IPS-20b (cell line): ENCODE measurements around the gene MST1R.
"Not testable (repeated sequence)": the region's sequence is repeated elsewhere in the genome, so short reads cannot be mapped to it uniquely, and the experiment has no call there.

Experiments
- H3K27ac ChIP-seq: one replicate; pipeline ENCODE4 v1.5.1; 2013; ENCODE audit warnings: low read length
- H3K27me3 ChIP-seq: 2 replicates; pipeline ENCODE4 v1.6.1; 2013; ENCODE audit warnings: mild to moderate bottlenecking, low read length, inconsistent platforms; ENCODE audit not compliant: insufficient read depth
- H3K36me3 ChIP-seq: 2 replicates; pipeline ENCODE4 v1.6.1; 2013; ENCODE audit warnings: low read depth, mild to moderate bottlenecking, inconsistent platforms, low read length, moderate library complexity; ENCODE audit not compliant: insufficient read depth
- H3K4me1 ChIP-seq: 2 replicates; pipeline ENCODE4 v1.6.1; 2013; ENCODE audit warnings: mild to moderate bottlenecking, control low read depth, inconsistent platforms, low read length, moderate library complexity; ENCODE audit not compliant: insufficient read depth
- H3K4me3 ChIP-seq: 2 replicates; pipeline ENCODE4 v1.5.1; 2013; ENCODE audit warnings: mild to moderate bottlenecking, low read length, inconsistent platforms
- H3K9ac ChIP-seq: 2 replicates; pipeline ENCODE4 v1.6.1; 2013; ENCODE audit warnings: low read depth, mild to moderate bottlenecking, inconsistent platforms, low read length, moderate library complexity
- H3K9me3 ChIP-seq: 2 replicates; pipeline ENCODE4 v1.6.1; 2013; ENCODE audit warnings: mild to moderate bottlenecking, low read depth, low read length, inconsistent platforms; ENCODE audit not compliant: insufficient read depth

The MST1R gene

DNA sequence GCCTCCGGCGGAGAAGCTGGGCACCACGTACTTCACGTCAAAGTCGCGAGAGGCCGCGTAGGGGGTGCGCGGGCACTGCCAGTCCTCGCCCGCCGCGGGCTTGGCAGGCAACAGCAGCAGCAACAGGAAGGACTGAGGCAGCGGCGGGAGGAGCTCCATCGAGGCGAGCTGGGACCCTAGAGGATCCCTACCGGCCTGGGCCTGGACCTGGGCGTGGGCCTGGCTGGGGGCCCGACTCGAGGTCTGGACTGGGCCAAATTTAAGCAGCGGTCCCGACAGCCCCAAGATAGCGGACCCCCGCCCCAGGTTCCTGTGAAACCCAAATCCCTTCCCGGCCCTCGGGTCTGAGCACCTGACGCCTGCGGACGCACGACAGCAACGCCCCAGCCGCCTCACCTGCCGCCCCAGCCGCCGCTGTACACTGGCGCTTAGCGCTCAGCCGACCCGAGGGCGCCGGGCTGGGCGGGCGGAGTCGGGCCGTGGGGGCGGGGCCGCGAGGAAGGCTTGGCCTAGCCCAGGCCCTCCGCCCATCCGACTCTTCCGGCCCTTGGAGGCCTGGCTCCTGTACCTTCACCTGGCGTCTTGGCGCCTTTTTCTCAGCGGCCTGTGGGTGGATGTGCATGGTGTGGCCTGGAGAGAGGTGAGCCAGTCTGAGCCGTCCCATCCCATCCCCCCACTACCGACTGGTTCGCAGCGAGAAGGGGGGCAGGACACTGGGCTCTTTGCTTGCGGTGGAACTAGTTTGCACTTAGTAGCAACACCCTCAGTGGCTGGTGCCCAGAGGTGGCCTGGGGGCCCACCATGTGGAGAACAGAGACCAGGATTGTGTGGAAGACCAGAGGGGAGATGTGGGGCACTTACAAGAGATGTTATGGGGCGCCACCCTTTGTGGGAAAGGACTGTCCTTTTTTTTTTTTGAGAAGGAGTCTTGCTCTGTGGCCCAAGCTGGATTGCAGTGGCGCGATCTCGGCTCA, at the start of gene MST1R:
Gene MST1R (minus strand): TSS at position 423 of the 974 bp plus-strand sequence. CDS start 264 bp downstream, at position 159.
- Histone ChIP-seq H3K4me1 (peaks cover 7% of the 10 kb centered on the region; the same call in 1 of the 2 replicates), H3K27me3 (peaks cover 9% of the 10 kb centered on the region; the same call in 1 of the 2 replicates), H3K9ac (peak within 1 kb of the TSS; percentile 66; the same call in 1 of the 2 replicates), H3K4me3 (peak within 1 kb of the TSS; percentile 36), H3K9me3 (no peaks in the 10 kb centered on the region), H3K36me3 (no peaks in the 10 kb centered on the region), H3K27ac (no peak within 1 kb of the TSS)

DNA sequence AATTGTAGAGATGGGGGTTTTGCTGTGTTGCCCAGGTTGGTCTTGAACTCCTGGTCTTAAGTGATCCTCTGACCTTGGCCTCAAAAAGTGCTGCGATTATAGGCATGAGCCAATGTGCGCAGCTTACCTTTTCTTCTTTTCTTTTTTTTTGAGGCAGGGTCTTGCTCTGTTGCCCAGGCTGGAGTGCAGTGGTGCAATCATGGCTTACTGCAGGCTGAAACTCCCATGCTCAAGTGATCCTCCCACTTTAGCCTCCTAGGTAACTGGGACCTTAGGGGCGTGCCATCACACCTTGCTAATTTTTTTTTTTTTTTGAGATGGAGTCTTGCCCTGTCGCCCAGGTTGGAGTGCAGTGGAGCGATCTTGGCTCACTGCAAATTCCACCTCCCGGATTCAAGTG, 49.3 kb upstream of the MST1R start:
- H3K9ac ChIP-seq: no peak overlapping the region
- no peaks in the 10 kb centered on the region for H3K36me3 ChIP-seq
- no peak overlapping the region for H3K4me3 ChIP-seq
- no peaks in the 10 kb centered on the region for H3K4me1 ChIP-seq
- H3K9me3 ChIP-seq: no peaks in the 10 kb centered on the region
- no peak overlapping the region for H3K27ac ChIP-seq
- no peaks in the 10 kb centered on the region for H3K27me3 ChIP-seq

DNA sequence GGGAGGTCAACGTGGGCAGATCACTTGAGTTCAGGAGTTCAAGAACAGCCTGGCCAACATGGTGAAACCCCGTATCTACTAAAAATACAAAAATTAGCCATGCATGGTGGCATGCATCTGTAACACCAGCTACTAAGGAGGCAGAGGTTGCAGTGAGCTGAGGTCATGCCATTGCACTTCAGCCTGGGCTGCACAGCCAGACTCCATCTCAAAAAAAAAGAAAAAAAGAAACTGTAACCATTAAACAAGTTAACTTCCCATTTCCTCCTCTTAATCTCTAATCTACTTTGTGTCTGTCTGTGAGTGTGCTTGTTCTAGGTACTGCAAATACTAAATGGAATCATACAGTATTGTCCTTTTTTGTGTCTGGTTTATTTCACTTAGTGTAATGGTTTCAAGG, 39.0 kb upstream of the MST1R start:
- Histone ChIP-seq H3K4me1 (0 out of 2 replicates have a peak, but pooled peaks cover 2% of the 10 kb centered on the region), H3K27me3 (no peaks in the 10 kb centered on the region), H3K4me3 (no peak overlapping the region), H3K27ac (no peak overlapping the region), H3K36me3 (peaks cover 4% of the 10 kb centered on the region; the same call in 1 of the 2 replicates), H3K9me3 (no peaks in the 10 kb centered on the region), H3K9ac (no peak overlapping the region)

DNA sequence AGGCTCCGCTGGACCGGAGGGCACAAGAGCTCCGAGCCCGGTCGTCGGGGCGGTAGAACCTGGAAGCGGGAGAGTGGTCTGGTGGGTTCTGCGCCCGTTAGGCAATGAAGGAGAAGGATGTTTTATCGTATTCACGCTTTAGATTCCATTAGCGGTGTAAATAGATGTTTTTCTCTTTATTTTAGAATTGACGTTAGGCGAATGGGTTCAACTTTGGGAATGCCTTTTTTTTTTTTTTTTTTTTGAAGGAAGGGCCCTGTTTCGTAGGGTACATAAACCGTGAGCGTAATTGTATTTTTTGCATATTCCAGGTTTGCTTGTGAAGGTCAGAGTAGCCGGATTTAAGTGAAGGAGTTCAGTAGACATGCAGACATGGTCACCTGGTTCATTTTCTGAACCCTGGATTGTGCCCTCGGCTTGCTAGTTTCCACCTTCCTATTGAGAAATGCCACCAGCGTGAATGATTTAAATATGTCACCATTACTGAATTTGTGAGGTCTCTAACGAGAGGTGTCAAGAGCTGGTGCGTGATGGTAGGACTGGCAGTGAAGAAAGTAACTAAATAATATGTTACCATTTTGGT, 37.1 kb upstream of the MST1R start:
- Histone ChIP-seq H3K27ac (peak overlapping the region; percentile 6), H3K27me3 (no peaks in the 10 kb centered on the region), H3K4me1 (0 out of 2 replicates have a peak, but pooled peaks cover 2% of the 10 kb centered on the region), H3K9ac (peak overlapping the region; percentile 90), H3K4me3 (peak overlapping the region; percentile 92), H3K9me3 (no peaks in the 10 kb centered on the region), H3K36me3 (0 out of 2 replicates have a peak, but pooled peaks cover under 1% of the 10 kb centered on the region)

DNA sequence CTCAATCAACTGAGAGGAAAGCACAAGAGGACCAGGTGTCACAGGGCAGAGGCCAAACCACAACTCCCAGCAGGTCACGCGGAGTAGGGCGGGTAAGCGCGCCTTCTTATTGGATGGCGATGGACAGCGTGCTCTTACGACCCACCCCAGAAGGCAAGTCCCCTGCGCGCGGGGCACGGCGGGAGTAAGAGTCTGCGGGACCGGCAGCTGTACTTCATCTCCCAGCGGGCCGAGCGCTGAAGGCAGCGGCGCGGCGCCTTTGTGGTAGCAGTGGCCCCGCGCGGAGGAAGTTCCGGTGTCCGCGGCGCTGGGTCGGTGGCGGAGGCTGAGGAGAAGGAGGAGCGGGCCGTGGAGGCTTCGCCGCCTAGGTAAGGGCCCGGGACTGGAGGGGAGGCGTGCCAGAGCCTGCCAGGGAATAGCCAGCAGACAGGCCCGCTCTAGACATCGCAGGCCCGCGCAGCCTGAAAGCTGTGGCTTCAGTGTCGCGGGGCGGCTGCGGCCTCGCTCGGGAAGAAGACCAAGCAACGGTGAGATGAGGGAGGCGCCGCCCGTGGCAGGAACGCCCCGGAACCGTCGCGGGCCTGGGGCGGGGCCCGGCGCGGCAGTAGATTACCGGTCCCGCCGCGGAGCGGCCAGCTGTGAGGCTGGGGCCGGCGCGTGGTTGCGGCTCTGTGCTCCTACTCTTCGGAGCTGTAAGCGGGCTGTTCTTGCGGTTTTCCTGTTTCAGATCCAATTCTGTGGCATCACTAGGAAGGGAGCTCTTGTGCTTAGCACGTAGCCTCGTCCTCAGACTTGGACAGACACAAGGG, 36.4 kb upstream of the MST1R start, which contains the start of gene RBM6:
Gene RBM6 (plus strand): TSS at position 293 of the 809 bp plus-strand sequence. CDS start 22,492 bp downstream, outside the sequence.
- Histone ChIP-seq H3K9ac (peak within 1 kb of the TSS; percentile 90), H3K36me3 (no peaks in the 10 kb centered on the region), H3K27me3 (no peaks in the 10 kb centered on the region), H3K4me3 (peak within 1 kb of the TSS; percentile 92), H3K27ac (peak within 1 kb of the TSS; percentile 48), H3K9me3 (no peaks in the 10 kb centered on the region), H3K4me1 (0 out of 2 replicates have a peak, but pooled peaks cover 2% of the 10 kb centered on the region)

DNA sequence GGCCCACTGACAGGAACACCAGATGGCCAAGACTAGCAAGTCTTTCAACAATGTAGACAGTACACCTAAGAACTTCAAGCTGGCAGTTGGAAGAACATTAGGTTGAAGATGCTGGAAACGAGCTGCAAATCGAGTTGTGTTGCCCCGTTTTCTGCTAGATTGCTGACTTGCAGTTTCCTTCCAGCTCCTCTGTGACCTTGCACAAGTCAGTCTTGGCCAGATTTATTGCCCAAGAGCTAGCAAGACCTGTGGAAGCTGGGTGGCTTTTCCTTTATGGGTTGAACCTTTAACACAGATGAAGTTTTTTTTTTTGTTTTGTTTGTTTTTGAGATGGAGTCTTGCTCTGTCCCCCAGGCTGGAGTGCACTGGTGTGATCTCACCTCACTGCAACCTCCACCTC, 33.4 kb upstream of the MST1R start:
- 0 out of 2 replicates have a peak, but pooled peaks cover 2% of the 10 kb centered on the region for H3K4me1 ChIP-seq
- H3K4me3 ChIP-seq: no peak overlapping the region
- H3K27me3 ChIP-seq: no peaks in the 10 kb centered on the region
- no peaks in the 10 kb centered on the region for H3K36me3 ChIP-seq
- no peaks in the 10 kb centered on the region for H3K9me3 ChIP-seq
- no peak overlapping the region for H3K27ac ChIP-seq
- H3K9ac ChIP-seq: no peak overlapping the region

DNA sequence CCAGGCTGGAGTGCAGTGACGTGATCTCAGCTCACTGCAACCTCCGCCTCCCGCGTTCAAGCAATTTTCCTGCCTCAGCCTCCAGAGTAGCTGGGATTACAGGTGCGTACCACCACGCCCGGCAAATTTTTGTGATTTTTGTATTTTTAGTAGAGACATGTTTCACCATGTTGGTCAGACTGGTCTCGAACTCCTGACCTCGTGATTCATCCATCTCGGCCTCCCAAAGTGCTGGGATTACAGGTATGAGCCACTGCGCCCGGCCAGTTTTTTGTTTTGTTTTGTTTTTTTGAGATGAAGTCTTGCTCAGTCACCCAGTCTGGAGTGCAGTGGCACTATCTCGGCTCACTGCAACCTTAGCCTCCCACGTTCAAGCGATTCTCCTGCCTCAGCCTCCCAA, 28.6 kb upstream of the MST1R start:
- not testable (repeated sequence) for H3K27ac ChIP-seq, H3K27me3 ChIP-seq, H3K9ac ChIP-seq, H3K36me3 ChIP-seq, H3K4me3 ChIP-seq, H3K9me3 ChIP-seq
- H3K4me1 ChIP-seq: peaks cover 12% of the 10 kb centered on the region; the same call in 1 of the 2 replicates

DNA sequence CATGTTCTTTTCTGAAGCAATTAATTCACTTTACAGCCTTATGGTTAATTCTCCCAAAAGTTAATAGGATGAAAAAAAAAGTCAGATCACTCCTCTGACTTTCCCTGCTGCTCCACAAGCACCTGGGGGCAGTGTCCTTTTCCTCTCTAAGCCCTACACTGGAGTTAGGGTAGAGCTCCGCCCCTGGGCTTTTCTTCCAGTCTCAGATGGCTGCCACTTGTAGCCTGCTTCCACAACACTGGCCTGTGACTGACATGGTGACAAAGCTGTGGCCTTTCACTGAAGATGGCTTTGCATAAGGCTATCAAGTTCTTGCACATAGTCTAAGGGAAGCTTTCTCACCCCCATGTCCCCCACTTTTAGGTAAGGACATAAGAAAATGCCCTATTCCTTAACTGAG, 27.2 kb upstream of the MST1R start:
- Histone ChIP-seq H3K9ac (no peak overlapping the region), H3K27me3 (no peaks in the 10 kb centered on the region), H3K9me3 (no peaks in the 10 kb centered on the region), H3K36me3 (no peaks in the 10 kb centered on the region), H3K27ac (no peak overlapping the region), H3K4me3 (no peak overlapping the region), H3K4me1 (peaks cover 12% of the 10 kb centered on the region; the same call in 1 of the 2 replicates)

DNA sequence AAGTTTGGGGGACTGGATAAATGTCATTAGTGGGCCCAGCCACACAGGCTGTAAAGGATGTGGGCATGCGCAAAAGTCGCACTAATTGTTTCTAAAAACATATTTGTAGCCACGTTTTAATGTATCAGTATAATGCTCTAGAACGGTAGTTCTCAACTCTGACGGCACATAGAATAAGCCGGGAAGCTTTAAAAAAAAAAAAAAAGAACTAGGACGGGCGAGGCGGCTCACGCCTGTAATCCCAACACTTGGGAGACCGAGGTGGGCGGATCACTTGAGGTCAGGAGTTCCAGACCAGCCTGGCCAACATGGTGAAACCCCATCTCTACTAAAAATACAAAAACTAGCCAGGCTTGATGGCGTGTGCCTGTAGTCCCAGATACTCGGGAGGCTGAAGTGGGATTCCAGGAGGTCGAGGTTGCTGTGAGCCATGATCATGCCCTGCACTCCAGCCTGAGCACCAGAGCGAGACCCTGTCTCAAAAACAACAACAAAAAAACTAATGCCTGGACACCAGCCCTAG, 26.6 kb upstream of the MST1R start:
- Histone ChIP-seq H3K27me3 (no peaks in the 10 kb centered on the region), H3K27ac (no peak overlapping the region), H3K4me3 (peak overlapping the region; percentile 91), H3K36me3 (no peaks in the 10 kb centered on the region), H3K9me3 (no peaks in the 10 kb centered on the region), H3K9ac (peak overlapping the region; percentile 60; the same call in 1 of the 2 replicates), H3K4me1 (peaks cover 12% of the 10 kb centered on the region; the same call in 1 of the 2 replicates)

DNA sequence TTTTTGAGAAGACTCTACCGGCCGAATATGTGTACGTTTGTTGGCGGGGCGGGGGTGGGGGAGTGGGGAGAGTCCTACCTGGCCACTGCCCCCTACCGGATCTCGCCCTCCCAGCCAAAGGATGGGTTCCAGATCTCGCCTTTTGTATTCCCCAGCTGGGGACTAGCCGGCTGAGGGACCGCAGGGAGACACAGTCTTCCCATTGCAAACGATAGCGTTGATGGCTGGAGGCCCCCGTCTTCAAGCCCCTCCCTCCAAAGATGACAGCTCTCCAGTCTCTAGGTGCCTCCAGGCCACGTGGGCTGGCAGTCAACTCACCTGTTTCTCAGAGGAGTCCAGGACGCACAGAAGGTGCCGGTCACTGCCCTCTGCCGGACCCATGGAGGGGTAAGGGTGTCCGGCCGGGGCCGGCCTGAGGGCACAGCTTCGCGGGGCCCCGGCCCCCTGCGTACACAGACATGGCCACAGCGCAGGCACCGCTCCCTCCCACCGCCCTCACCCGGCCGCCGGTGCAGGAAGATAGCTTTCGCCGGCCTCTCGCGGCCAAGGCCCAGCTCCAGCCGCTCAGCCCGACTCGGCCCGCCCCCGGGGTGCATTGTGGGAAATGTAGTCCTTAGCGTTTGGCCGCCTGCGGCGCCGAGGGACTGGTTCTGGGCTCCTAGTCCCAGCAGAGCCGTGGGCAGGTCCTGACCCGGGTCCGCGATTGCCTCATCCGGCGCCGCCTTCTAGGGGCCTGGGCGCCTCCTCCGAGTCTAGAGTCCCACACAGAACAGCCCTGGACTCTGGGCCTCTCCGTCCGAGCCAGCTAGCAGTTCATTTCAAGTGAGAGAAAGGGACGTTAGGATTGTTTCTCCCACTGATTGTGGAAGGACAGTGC, 25.9 kb upstream of the MST1R start, which contains the start of gene MON1A:
Gene MON1A (minus strand): TSS at position 521 of the 877 bp plus-strand sequence. CDS start 16,465 bp downstream, outside the sequence.
- Histone ChIP-seq H3K27ac (no peak within 1 kb of the TSS), H3K9me3 (no peaks in the 10 kb centered on the region), H3K9ac (peak within 1 kb of the TSS; percentile 64; the same call in 1 of the 2 replicates), H3K4me1 (peaks cover 12% of the 10 kb centered on the region; the same call in 1 of the 2 replicates), H3K4me3 (peak within 1 kb of the TSS; percentile 91), H3K27me3 (no peaks in the 10 kb centered on the region), H3K36me3 (no peaks in the 10 kb centered on the region)
